GM19240 (cell line): ENCODE data around the gene VMO1.

Experiments used
- DNase-seq: peaks from one replicate; pipeline ENCODE4 v3.0.0; 2011; ENCODE audit warnings: low spot score; ENCODE audit not compliant: insufficient read length

The VMO1 gene

GRCh38 chr17:4800462-4801196, 14.5 kb upstream of the VMO1 start:
- no peak for DNase-seq

- no peak for DNase-seq
Observed at GRCh38 chr17:4796552-4796920, 10.4 kb upstream of the VMO1 start.

- no peak for DNase-seq
Observed at GRCh38 chr17:4795168-4795567, 9.0 kb upstream of the VMO1 start.

- DNase-seq = no peak
Observed at GRCh38 chr17:4790705-4791088, 4.5 kb upstream of the VMO1 start.

DNA sequence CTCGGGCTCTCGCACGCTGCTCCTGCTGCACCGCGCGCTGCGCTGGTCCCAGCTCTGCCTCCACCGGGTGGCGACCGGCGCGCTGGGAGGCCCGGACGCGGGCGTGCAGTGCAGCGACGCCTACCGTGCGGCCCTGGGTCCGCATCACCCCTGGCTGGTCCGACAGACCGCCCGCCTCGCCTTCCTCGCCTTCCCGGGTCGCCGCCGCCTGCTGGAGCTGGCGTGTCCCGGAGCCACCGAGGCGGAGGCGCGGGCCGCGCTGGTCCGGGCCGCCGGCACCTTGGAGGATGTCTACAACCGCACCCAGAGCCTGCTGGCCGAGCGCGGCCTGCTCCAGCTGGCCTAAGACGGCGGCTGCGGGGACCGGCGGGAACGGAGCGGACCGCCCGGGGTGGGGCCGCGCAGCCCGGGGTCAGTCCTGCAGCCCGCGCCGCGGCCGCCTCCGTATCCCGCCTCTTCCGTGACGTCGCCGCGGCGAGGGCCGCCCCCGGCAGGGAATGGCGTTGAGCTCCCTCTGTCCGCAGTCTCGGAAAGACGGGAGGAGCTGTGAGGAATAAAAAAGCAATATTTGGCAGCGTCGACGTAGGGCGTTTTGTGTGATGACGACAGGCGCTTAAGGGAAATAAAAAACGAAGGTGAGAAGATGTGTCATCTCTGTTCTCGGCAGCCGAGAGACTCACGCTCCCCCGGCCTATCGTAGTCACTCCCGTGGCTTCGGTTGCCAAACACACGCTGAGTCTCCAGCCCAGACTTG, 4.0 kb upstream of the VMO1 start:
- DNase-seq = peak; percentile 85

DNA sequence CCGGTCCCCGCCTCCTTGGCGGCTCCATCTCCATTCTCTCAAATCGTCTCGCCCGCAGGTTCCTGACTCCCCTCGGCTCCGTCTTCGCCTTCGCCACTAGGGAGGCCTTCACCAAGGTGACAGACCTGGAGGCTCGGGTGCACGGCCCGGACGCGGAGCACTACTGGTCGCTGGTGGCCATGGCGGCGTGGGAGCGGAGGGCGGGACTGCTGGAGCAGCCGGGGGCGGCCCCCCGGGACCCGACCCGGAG, 3.5 kb upstream of the VMO1 start:
- DNase-seq = no peak

DNA sequence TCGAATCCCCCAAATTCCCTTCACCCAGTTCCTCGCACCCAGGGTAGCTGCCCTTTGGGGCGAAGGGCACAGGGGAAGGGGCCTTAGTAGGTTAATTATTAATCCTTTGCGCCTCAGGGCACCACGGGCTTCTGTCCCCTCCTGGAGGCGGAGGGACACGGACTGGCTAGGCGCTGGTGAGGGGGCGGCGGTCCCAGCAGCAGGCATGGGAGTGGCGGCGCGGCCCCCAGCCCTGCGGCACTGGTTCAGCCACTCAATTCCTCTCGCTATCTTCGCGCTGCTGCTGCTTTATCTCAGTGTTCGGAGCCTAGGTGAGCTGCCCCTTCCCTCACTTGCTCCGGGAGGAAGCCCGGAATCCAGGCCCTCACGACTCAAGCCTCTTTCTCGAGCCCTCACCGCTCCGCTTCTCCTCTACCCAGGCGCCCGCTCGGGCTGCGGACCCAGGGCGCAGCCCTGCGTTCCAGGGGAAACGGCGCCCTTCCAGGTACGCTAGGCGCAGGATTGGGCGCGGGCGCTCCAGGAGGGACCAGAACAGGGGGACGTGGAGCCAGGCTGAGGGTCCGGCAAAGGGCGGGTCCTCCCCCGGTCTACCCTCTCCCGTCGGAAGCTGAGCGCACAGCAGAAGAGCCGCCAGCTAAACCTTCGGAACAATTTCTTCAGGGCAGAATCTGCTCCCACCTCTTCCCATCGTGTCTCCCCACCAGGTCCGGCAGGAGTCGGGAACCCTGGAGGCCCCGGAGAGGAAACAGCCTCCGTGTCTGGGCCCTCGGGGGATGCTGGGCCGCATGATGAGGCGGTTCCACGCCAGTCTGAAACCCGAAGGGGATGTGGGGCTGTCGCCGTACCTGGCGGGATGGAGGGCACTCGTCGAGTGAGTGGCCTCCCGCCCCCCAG, 2.9 kb upstream of the VMO1 start, which contains the start of gene GLTPD2:
TSS of gene GLTPD2 (plus strand) at position 158 of the 894 bp plus-strand sequence. CDS start at position 206, 48 bp downstream.
- no peak for DNase-seq

GRCh38 chr17:4788159-4788806, 2.1 kb upstream of the VMO1 start:
- no peak for DNase-seq

GRCh38 chr17:4786516-4786915, 352 bp upstream of the VMO1 start:
- no peak for DNase-seq

GRCh38 chr17:4785311-4786105, 656 bp downstream of the VMO1 start:
- DNase-seq = no peak

DNA sequence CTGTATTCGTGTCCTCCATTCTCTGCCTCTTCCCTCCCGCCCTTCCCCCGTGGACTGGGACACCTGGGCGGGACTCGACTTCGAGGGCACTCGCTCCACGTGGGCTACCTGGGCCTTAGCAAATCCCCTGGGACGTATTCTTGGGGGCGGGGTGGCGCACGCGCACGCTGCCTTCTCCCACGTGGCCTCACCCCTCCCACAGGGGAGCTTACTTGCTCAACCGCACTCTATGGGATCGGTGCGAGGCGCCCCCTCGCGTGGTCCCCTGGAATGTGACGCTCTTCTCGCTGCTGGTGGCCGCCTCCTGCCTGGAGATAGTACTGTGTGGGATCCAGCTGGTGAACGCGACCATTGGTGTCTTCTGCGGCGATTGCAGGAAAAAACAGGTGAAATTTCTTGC, 3.5 kb downstream of the VMO1 start:
- no peak for DNase-seq

DNA sequence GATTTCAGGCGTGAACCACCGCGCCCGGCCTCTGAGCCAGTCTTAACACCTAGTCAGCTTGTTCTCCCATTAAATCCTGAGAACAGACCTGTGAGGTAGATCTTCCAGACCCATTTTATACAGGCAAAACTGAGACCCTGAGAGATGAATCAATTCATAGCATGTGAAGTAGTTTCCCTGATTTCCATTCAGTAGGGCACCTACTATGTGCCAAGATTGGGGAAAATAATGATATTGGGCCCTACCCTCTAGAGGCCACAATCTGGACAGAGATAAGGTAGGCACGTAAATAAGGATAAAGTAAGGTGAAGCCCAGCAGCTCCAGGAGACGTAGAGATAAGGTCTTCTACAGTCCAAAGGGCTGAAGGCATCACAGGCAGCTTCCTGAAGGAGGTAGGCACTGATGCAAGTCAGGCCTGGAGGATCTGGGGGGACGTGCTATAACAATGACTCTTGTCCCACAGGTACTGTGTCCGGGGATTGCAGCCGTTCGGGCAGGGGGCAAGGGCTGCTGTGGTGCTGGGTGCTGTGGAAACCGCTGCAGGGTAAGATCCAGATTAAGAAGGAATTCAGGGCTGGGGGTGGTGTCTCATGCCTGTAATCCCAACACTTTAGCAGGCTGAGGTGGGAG, 5.7 kb downstream of the VMO1 start:
- DNase-seq = no peak

DNA sequence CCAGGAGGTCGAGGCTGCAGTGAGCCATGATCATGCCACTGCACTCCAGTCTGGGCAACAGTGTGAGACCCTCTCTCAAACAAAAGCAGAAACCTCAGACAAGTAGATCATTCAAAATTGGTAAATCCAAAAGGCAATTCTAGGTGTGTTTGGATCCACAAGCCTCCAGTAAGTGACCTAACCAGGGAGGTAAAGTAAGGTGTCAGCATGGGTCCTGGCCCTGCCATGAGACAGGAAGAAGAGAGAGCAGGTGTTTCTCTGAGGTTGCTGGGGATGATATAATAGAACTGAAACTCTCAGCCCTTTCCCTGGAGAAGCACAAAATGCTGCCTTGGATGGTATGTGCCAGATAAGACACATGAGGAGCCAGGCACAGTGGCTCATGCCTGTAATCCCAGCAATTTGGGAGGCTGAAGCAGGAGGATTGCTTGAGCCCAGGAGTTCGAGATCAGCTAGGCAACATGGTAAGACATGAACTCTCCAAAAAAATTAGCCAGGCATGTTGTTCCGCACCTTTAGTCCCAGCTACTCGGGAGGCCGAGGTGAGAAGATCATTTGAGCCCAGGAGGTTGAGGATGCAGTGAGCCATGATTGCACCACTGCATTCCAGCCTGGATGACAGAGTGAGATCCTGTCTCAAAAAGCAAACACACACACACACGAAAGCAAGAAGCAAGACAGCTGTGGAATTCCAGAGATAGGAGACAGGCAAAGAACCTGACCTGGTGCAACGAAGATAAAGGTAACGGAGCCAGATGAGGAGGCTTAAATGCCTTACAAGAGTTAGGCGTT, 8.0 kb downstream of the VMO1 start:
- no peak for DNase-seq

- DNase-seq = no peak
Observed at GRCh38 chr17:4772235-4772613, 13.9 kb downstream of the VMO1 start.

- DNase-seq = no peak
Observed at GRCh38 chr17:4771519-4772234, 14.5 kb downstream of the VMO1 start, which contains the start of gene TM4SF5. TSS of gene TM4SF5 (plus strand) at chr17:4771886. CDS start at chr17:4771923, 37 bp downstream.

GRCh38 chr17:4769628-4770027, 16.5 kb downstream of the VMO1 start:
- no peak for DNase-seq

DNA sequence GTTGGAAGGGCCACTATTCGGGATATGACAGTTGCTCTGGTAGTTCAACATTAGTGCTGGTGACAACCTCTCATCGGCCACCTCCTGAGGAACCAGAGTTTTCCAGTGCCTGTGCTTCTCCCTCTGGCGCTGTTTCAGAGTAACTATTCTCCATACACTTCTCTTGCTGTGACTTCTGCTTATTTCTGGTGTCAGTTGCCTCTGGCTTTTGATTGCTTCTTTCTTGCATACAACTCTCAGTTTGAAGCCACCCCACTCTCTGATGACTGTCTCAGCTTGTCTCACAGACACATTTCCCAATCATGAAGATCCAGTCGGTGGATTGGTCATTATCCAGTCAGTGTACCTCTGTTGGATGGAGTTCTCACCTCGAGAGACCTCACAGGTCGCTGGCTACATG, 17.9 kb downstream of the VMO1 start:
- DNase-seq = no peak

GRCh38 chr17:4766723-4767122, 19.4 kb downstream of the VMO1 start:
- DNase-seq = no peak

- DNase-seq = no peak
Observed at GRCh38 chr17:4766201-4766600, 20.0 kb downstream of the VMO1 start.
